Mesenchymal stem cell (in vitro differentiated cells and primary cell): ENCODE data around the gene PTCH1.

Experiments used
- DNase-seq: peaks from one replicate; pipeline ENCODE4 v3.0.0-alpha.2; 2013
- H2AFZ ChIP-seq: one replicate; pipeline ENCODE4 v1.6.1; 2013; ENCODE audit warnings: low read depth, mild to moderate bottlenecking, control low read depth, inconsistent platforms, low read length, moderate library complexity
- H2AK5ac ChIP-seq: 2 replicates; pipeline ENCODE4 v1.6.1; 2013; ENCODE audit warnings: low read length, moderate library complexity, mild to moderate bottlenecking, inconsistent platforms; ENCODE audit not compliant: severe bottlenecking
- H2BK120ac ChIP-seq: one replicate; pipeline ENCODE4 v1.6.1; 2013; ENCODE audit warnings: low read depth, mild to moderate bottlenecking, inconsistent platforms, low read length, moderate library complexity
- H2BK12ac ChIP-seq, 2 experiments: one replicate each; pipeline ENCODE4 v1.6.1; 2013; ENCODE audit warnings: inconsistent platforms in 2 of 2, low read length in 2 of 2, mild to moderate bottlenecking in 2 of 2, moderate library complexity in 2 of 2, control low read depth in 1 of 2
- H2BK15ac ChIP-seq: one replicate; pipeline ENCODE4 v1.6.1; 2013; ENCODE audit warnings: mild to moderate bottlenecking, low read depth, inconsistent platforms; ENCODE audit not compliant: poor library complexity, severe bottlenecking
- H2BK5ac ChIP-seq: 2 replicates; pipeline ENCODE4 v1.6.1; 2013; ENCODE audit warnings: low read depth, mild to moderate bottlenecking, low read length, control low read depth, inconsistent platforms; ENCODE audit not compliant: poor library complexity, severe bottlenecking
- H3K14ac ChIP-seq, 2 experiments: one replicate each; pipeline ENCODE4 v1.6.1; 2013; ENCODE audit warnings: inconsistent platforms in 2 of 2, low read length in 2 of 2, control low read depth in 1 of 2, mild to moderate bottlenecking in 1 of 2, moderate library complexity in 1 of 2
- H3K18ac ChIP-seq, 2 experiments: one replicate each; pipeline ENCODE4 v1.6.1; 2013; ENCODE audit warnings: inconsistent platforms in 2 of 2, low read length in 2 of 2, control low read depth in 1 of 2, low read depth in 1 of 2, mild to moderate bottlenecking in 1 of 2
- H3K23ac ChIP-seq, 2 experiments: one replicate each; pipeline ENCODE4 v1.6.1; 2013; ENCODE audit warnings: inconsistent platforms in 2 of 2, low read length in 2 of 2, mild to moderate bottlenecking in 2 of 2, moderate library complexity in 2 of 2, control low read depth in 1 of 2
- H3K27ac ChIP-seq: 2 replicates; pipeline ENCODE4 v1.5.1; 2013; ENCODE audit warnings: mild to moderate bottlenecking, moderate library complexity, low read length, control low read depth, inconsistent platforms; ENCODE audit not compliant: poor library complexity, severe bottlenecking
- H3K27me3 ChIP-seq, 2 experiments: 2 replicates each; pipeline versions ENCODE4 v1.6.1 to v1.7.0; 2013; ENCODE audit warnings: low read length in 2 of 2, mild to moderate bottlenecking in 2 of 2, moderate library complexity in 2 of 2, control low read depth in 1 of 2, inconsistent platforms in 1 of 2; ENCODE audit not compliant: control insufficient read depth in 1 of 2, insufficient read depth in 1 of 2
- H3K36me3 ChIP-seq, 2 experiments: 2 replicates each; pipeline versions ENCODE4 v1.6.1 to v1.7.0; 2013; ENCODE audit warnings: low read length in 2 of 2, control low read depth in 1 of 2, inconsistent platforms in 1 of 2, low read depth in 1 of 2, mild to moderate bottlenecking in 1 of 2; ENCODE audit not compliant: insufficient read depth in 2 of 2, control insufficient read depth in 1 of 2
- H3K4ac ChIP-seq, 2 experiments: one replicate each; pipeline ENCODE4 v1.6.1; 2013; ENCODE audit warnings: inconsistent platforms in 2 of 2, low read length in 2 of 2, mild to moderate bottlenecking in 2 of 2, moderate library complexity in 2 of 2, control low read depth in 1 of 2, low read depth in 1 of 2
- H3K4me1 ChIP-seq: 2 replicates; pipeline ENCODE4 v1.6.1; 2013; ENCODE audit warnings: low read depth, low read length, control low read depth; ENCODE audit not compliant: control insufficient read depth, insufficient read depth
- H3K4me2 ChIP-seq: 2 replicates; pipeline ENCODE4 v1.6.1; 2013; ENCODE audit warnings: low read length, mild to moderate bottlenecking, inconsistent platforms; ENCODE audit not compliant: poor library complexity, severe bottlenecking
- H3K4me3 ChIP-seq, 2 experiments: 2 replicates each; pipeline versions ENCODE4 v1.5.1 to v1.7.0; 2013; ENCODE audit warnings: low read length in 2 of 2, mild to moderate bottlenecking in 2 of 2, control low read depth in 1 of 2, low read depth in 1 of 2; ENCODE audit not compliant: insufficient read depth in 1 of 2
- H3K79me1 ChIP-seq: replicated peaks from 2 replicates; pipeline ENCODE4 v1.6.1; 2013; ENCODE audit warnings: mild to moderate bottlenecking, control low read depth, low read length, inconsistent platforms; ENCODE audit not compliant: poor library complexity, severe bottlenecking
- H3K9ac ChIP-seq: 2 replicates; pipeline ENCODE4 v1.7.0; 2013; ENCODE audit warnings: mild to moderate bottlenecking, low read length, moderate library complexity
- H3K9me3 ChIP-seq: 2 replicates; pipeline ENCODE4 v1.7.0; 2013; ENCODE audit warnings: mild to moderate bottlenecking, low read length; ENCODE audit not compliant: control insufficient read depth
- H4K8ac ChIP-seq: one replicate; pipeline ENCODE4 v1.6.1; 2013; ENCODE audit warnings: inconsistent platforms, mild to moderate bottlenecking, low read length, moderate library complexity
- H4K91ac ChIP-seq: one replicate; pipeline ENCODE4 v1.6.1; 2013; ENCODE audit warnings: mild to moderate bottlenecking, low read length, inconsistent platforms
- WGBS: methylation state at CpG from one replicate; pipeline ENCODE4 v1.1.7; 2013; ENCODE audit warnings: mixed read lengths; 5-methylcytosine and 5-hydroxymethylcytosine counted together

Gene PTCH1

DNA sequence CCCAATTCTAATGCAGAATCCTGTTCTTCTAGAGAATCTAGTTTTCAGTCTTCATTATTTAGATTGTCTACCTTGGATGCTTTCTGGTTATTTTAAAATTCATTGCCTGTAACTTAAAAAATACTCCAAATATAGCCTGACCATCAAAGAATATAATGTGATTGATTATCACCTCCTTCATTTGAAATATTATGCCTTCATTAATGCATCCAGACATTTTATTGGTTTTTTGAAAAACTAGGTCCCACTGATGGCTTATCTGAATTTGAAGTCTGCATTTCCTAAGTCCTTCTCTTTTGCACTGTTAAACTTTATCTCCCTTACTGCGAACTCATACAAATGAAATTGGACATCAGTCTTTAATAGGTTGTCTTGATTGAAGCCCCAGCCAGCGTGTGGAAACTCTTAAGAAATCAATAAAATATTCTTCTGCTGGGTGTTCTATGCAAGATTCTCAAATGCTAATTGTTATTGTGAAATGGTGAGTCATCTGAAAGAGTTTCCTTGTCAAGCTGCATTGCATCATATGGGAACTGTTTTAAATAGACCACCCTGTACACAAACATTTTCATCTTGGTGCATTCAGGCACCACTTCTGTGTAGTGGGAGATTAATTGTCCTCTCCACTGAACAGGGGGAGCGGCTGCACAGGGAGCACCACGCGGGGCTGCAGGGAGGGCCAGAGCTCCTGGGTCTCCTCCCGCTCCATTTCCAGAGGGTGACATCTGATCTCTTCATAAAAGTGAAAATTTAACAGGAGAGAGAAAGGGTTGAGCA is 106.9 kb downstream of the PTCH1 start:
- Histone ChIP-seq H3K9ac (peak overlapping the region; percentile 52), H2AFZ (no peak overlapping the region), H3K4me1 (peaks cover 4% of the 10 kb centered on the region), H3K23ac (no peak overlapping the region), H3K14ac (no peak overlapping the region), H3K9me3 (no peaks in the 10 kb centered on the region), H3K36me3 (peaks cover 0 to 10% of the 10 kb centered on the region in 2 experiments), H3K18ac (no peak overlapping the region), H3K4ac (no peak overlapping the region), H4K91ac (no peak overlapping the region), H2BK120ac (no peak overlapping the region), H3K27ac (no peak overlapping the region), H2BK5ac (no peak overlapping the region), H2BK12ac (no peak overlapping the region), H2BK15ac (no peak overlapping the region), H4K8ac (no peak overlapping the region), H3K79me1 (peaks cover 19% of the 10 kb centered on the region), H2AK5ac (no peak overlapping the region), H3K4me3 (peak overlapping the region in 1 of 2 experiments; percentile 52), H3K27me3 (no peaks in the 10 kb centered on the region), H3K4me2 (peak overlapping the region; percentile 42)
- 28% methylated on average over 5 of the region's 6 CpGs for WGBS
- DNase-seq: peak; percentile 94

DNA sequence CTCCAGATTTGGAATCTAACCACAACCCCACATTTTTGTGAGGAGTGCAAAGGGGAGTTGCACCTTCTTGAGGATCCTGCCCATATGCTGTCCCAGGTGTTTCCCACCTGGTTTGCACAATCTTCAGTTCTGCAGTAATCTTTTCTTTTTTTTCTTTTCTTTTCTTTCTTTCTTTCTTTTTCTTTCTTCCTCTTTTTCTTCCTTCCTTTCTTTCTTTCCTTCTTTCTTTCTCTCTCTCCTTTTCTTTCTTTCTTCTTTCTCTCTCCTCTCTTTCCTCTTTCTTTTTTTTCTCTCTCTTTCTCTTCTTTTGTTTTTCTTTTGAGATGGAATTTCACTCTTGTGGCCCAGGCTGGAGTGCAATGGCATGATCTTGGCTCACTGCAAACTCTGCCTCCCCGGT is 109.2 kb downstream of the PTCH1 start:
- Histone ChIP-seq H3K79me1 (peaks cover 13% of the 10 kb centered on the region), H3K18ac (no peak overlapping the region), H3K27me3 (no peaks in the 10 kb centered on the region), H3K14ac (no peak overlapping the region), H3K9me3 (peaks cover 5% of the 10 kb centered on the region), H2BK12ac (no peak overlapping the region), H3K9ac (no peak overlapping the region), H3K27ac (no peak overlapping the region), H3K4me3 (no peak overlapping the region), H3K4ac (no peak overlapping the region), H3K4me2 (no peak overlapping the region), H2BK5ac (no peak overlapping the region), H4K91ac (no peak overlapping the region), H2AFZ (no peak overlapping the region), H4K8ac (no peak overlapping the region), H2BK15ac (no peak overlapping the region), H2BK120ac (no peak overlapping the region), H2AK5ac (no peak overlapping the region), H3K36me3 (peaks cover 0 to 10% of the 10 kb centered on the region in 2 experiments), H3K4me1 (peaks cover 4% of the 10 kb centered on the region), H3K23ac (no peak overlapping the region)
- 100% methylated on average over 1 of the region's 1 CpG for WGBS
- no peak for DNase-seq

DNA sequence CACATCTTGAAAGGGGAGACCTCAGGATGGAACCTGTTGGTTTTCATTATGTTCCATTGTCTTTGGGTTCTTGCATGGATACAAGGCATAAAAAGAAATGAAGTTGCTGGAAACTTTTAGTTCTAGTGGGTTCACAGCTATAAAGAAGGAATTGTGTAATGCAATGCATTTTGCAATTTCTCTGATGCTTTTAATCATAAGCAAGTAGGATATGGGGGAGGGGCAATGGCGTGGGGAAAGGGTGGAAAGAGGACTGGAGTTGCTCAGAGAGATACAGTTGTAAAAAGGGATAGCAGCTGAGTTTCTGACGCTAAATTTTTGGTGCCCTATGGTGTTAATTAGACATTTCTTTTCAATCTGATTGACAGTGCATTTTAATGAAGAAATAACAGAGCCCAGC is 110.7 kb downstream of the PTCH1 start:
- H3K27me3 ChIP-seq: no peaks in the 10 kb centered on the region
- H3K4me3 ChIP-seq: no peak overlapping the region
- no peaks in the 10 kb centered on the region for H3K36me3 ChIP-seq
- peaks cover 5% of the 10 kb centered on the region for H3K79me1 ChIP-seq
- H3K4ac ChIP-seq: no peak overlapping the region
- no peak overlapping the region for H2AK5ac ChIP-seq
- DNase-seq: peak; percentile 38
- no peak overlapping the region for H2BK120ac ChIP-seq
- H3K9ac ChIP-seq: no peak overlapping the region
- H3K18ac ChIP-seq: no peak overlapping the region
- H3K9me3 ChIP-seq: peaks cover 11% of the 10 kb centered on the region
- no peak overlapping the region for H3K4me2 ChIP-seq
- H3K14ac ChIP-seq: no peak overlapping the region
- H4K91ac ChIP-seq: no peak overlapping the region
- H4K8ac ChIP-seq: no peak overlapping the region
- H2BK15ac ChIP-seq: no peak overlapping the region
- no peak overlapping the region for H2AFZ ChIP-seq
- peak overlapping the region in 1 of 2 experiments; percentile 39 for H2BK12ac ChIP-seq
- 87% methylated on average over 2 of the region's 2 CpGs for WGBS
- no peak overlapping the region for H3K27ac ChIP-seq
- no peak overlapping the region for H3K23ac ChIP-seq
- no peak overlapping the region for H2BK5ac ChIP-seq
- peaks cover 4% of the 10 kb centered on the region for H3K4me1 ChIP-seq

DNA sequence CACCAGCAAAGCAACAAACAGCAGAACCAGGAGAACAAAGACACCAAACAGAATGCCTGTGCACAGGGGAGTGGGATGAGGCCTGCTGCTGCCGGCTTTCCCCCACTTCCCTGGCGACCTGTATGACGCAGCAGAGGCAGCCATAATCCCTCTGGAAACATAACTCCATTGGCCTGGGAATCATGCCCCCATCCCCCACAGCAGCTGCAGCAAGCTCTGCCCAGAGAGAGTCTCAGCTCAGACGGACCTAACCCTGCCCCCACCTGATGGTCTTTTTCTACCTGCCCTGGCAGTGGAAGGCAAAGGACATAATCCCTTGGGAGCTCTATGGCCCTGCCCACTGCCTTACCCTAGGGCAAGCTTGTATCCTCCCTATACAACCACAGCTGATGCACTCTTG is 117.5 kb downstream of the PTCH1 start:
- no peaks in the 10 kb centered on the region for H3K36me3 ChIP-seq
- H3K4ac ChIP-seq: no peak overlapping the region
- no peak overlapping the region for H2AFZ ChIP-seq
- H3K79me1 ChIP-seq: no peaks in the 10 kb centered on the region
- no peak overlapping the region for H4K91ac ChIP-seq
- no peaks in the 10 kb centered on the region for H3K4me1 ChIP-seq
- H2BK15ac ChIP-seq: no peak overlapping the region
- no peak overlapping the region for H3K27ac ChIP-seq
- peaks cover 22% of the 10 kb centered on the region for H3K9me3 ChIP-seq
- H2BK12ac ChIP-seq: no peak overlapping the region
- H3K9ac ChIP-seq: no peak overlapping the region
- no peak overlapping the region for H2BK120ac ChIP-seq
- H2BK5ac ChIP-seq: no peak overlapping the region
- no peak overlapping the region for H4K8ac ChIP-seq
- no peak overlapping the region for H3K23ac ChIP-seq
- DNase-seq: no peak
- H3K18ac ChIP-seq: no peak overlapping the region
- no peak overlapping the region for H3K4me3 ChIP-seq
- WGBS: 90% methylated on average over 4 of the region's 4 CpGs
- H3K4me2 ChIP-seq: no peak overlapping the region
- H3K14ac ChIP-seq: no peak overlapping the region
- H3K27me3 ChIP-seq: no peaks in the 10 kb centered on the region
- H2AK5ac ChIP-seq: no peak overlapping the region
